Ishikawa (cell line): ENCODE results near the gene ZBTB7C.

Experiments used
- CEBPB ChIP-seq: IDR thresholded peaks from 2 replicates; pipeline ENCODE4 v1.6.1; 2012
- CREB1 ChIP-seq: IDR thresholded peaks from 2 replicates; pipeline ENCODE4 v1.6.1; 2012; ENCODE audit warnings: low read depth
- EGR1 ChIP-seq: IDR thresholded peaks from 2 replicates; pipeline ENCODE4 v1.6.1; 2012
- EP300 ChIP-seq: IDR thresholded peaks from 2 replicates; pipeline ENCODE4 v1.6.1; 2012; ENCODE audit warnings: borderline replicate concordance
- MAX ChIP-seq: IDR thresholded peaks from 2 replicates; pipeline ENCODE4 v1.6.1; 2012
- RAD21 ChIP-seq: IDR thresholded peaks from 2 replicates; pipeline ENCODE4 v1.6.1; 2012; ENCODE audit warnings: low read depth
- TAF1 ChIP-seq: IDR thresholded peaks from 2 replicates; pipeline ENCODE4 v1.6.1; 2012; ENCODE audit warnings: low read depth, mild to moderate bottlenecking
- TCF12 ChIP-seq: IDR thresholded peaks from 2 replicates; pipeline ENCODE4 v1.6.1; 2012; ENCODE audit warnings: low read depth
- TEAD4 ChIP-seq: IDR thresholded peaks from 2 replicates; pipeline ENCODE4 v1.6.1; 2012
- USF1 ChIP-seq: IDR thresholded peaks from 2 replicates; pipeline ENCODE4 v1.6.1; 2012
- YY1 ChIP-seq: IDR thresholded peaks from 2 replicates; pipeline ENCODE4 v1.6.1; 2012; ENCODE audit warnings: low read depth
- ZBTB7A ChIP-seq: IDR thresholded peaks from 2 replicates; pipeline ENCODE4 v1.6.1; 2012; ENCODE audit warnings: low read depth
- TF ChIP-seq, protein P1 (sequence below): IDR thresholded peaks from 2 replicates; pipeline ENCODE4 v1.6.1; 2012; ENCODE audit warnings: low read depth, mild to moderate bottlenecking

DNA sequence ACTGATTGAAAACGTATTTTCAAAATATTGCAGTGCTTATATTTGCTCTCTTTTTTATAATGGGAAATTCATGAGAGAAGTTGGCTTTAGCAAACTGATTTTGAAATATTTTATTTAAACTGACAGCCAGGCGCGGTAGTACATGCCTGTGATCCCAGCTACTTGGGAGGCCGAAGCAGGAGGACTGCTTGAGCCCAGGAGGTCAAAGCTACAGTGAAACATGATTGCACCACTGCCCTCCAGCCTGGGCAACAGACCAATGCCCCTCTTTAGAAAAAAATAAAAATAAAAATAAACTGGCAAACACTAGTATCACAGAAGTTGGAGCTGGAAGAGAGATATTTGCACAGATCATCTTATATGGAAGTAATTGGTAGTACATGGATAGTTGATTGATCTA, 20.7 kb downstream of the ZBTB7C start:
- TF ChIP-seq CREB1 (no peak), RAD21 (no peak), MAX (no peak), TAF1 (no peak), EP300 (no peak), YY1 (no peak), ZBTB7A (no peak), CEBPB (no peak), TCF12 (no peak), TEAD4 (no peak), EGR1 (no peak), USF1 (no peak)
- TF ChIP-seq, protein P1, sequence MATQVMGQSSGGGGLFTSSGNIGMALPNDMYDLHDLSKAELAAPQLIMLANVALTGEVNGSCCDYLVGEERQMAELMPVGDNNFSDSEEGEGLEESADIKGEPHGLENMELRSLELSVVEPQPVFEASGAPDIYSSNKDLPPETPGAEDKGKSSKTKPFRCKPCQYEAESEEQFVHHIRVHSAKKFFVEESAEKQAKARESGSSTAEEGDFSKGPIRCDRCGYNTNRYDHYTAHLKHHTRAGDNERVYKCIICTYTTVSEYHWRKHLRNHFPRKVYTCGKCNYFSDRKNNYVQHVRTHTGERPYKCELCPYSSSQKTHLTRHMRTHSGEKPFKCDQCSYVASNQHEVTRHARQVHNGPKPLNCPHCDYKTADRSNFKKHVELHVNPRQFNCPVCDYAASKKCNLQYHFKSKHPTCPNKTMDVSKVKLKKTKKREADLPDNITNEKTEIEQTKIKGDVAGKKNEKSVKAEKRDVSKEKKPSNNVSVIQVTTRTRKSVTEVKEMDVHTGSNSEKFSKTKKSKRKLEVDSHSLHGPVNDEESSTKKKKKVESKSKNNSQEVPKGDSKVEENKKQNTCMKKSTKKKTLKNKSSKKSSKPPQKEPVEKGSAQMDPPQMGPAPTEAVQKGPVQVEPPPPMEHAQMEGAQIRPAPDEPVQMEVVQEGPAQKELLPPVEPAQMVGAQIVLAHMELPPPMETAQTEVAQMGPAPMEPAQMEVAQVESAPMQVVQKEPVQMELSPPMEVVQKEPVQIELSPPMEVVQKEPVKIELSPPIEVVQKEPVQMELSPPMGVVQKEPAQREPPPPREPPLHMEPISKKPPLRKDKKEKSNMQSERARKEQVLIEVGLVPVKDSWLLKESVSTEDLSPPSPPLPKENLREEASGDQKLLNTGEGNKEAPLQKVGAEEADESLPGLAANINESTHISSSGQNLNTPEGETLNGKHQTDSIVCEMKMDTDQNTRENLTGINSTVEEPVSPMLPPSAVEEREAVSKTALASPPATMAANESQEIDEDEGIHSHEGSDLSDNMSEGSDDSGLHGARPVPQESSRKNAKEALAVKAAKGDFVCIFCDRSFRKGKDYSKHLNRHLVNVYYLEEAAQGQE: no peak
